Measurements from ENCODE around the gene PIGU. TPM values are rescaled to one million over a fixed set of nuclear protein-coding genes. Genes with fewer than 3 reads are reported as not detected.

PIGU gene
- total and polyA plus RNA-seq, 8 donors, result 17.0 to 38.6 (median 30.3) TPM

- no peak for TF ChIP-seq CTCF (IDR thresholded peaks at IDR 0.05)
- no peaks in the 10 kb centered on the region for H3K36me3 ChIP-seq
- H3K27ac ChIP-seq, result peak overlapping the region; percentile 100
- peak in 2 of 4 donors; percentile 42 to 52 for DNase-seq
- ATAC-seq, result peak; percentile 17
- intact Hi-C loops (cut with DNase I), result loop anchor here in 1 of 2 donors (10.0 kb wide), 1 partner anchor 169 kb away; no protein-coding TSS in a partner anchor
- peak overlapping the region; percentile 72 to 76 for H3K4me3 ChIP-seq
- peaks cover 6 to 35% of the 10 kb centered on the region in 2 donors for H3K4me1 ChIP-seq
- H3K27me3 ChIP-seq, result no peaks in the 10 kb centered on the region
- H3K9me3 ChIP-seq, result no peaks in the 10 kb centered on the region
These were observed 26.7 kb upstream of the PIGU start for GRCh38 chr20:34703424-34704176.

DNA sequence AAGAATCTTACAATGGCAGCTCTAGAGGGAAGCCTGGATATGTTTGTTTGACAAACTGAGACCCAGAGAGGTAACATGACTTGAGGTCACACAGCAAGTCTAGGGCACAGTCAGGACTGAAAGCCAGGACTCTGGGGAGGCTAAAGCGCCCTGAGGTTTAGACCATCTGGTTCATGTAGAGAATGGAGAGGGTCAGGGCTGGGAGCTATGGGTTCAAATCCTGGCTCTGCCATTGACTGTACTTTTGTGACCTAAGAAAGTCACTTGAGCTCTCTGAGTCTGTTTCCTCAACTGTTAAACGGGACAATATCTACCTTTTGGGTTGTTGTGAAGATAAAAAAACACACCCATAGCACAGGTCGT is 26.1 kb upstream of the PIGU start:
- Histone ChIP-seq H3K27me3 (no peaks in the 10 kb centered on the region), H3K9me3 (no peaks in the 10 kb centered on the region), H3K4me3 (peak overlapping the region in 1 of 2 donors; percentile 72), H3K36me3 (no peaks in the 10 kb centered on the region), H3K4me1 (peaks cover 4 to 31% of the 10 kb centered on the region in 2 donors), H3K27ac (peak overlapping the region in 1 of 2 donors; percentile 100)
- intact Hi-C loops (cut with DNase I), result loop anchor here in 1 of 2 donors (10.0 kb wide), 1 partner anchor 168 kb away; no protein-coding TSS in a partner anchor
- ATAC-seq (no peak), DNase-seq (no peak)
- TF ChIP-seq CTCF (IDR thresholded peaks at IDR 0.05), result no peak

DNA sequence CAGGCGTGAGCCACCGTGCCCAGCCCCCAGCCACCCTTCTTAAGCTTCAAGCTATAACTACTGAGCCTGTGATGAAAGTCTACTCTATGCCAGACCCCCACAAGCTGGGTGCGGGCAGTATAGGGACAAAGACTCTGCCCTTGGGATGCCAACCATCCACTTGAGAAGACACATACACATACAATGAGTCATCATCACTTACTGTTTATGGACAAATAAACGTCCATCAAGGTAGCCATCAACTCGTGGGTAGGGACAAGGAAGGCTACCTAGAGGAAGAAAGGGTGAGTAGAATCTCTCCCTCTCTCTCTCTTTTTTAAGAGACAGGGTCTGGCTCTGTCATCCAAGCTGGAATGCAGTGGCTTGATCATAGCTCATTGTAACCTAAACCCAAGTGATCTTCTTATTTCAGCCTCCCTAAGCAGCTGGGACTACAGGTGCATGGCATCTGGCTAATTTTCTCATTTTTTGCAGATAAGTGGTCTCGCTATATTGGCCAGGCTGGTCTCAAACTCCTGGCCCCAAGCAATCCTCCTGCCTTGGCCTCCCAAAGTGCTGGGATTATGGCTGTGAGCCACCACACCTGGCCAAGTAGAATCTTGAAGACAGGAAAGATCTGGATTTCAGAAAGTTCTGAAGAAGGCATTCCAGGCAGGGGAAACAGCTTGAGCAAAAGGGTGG is 24.7 kb upstream of the PIGU start:
- Histone ChIP-seq H3K27ac (no peak overlapping the region), H3K36me3 (no peaks in the 10 kb centered on the region), H3K4me1 (peaks cover 4 to 25% of the 10 kb centered on the region in 2 donors), H3K27me3 (no peaks in the 10 kb centered on the region), H3K4me3 (no peak overlapping the region), H3K9me3 (no peaks in the 10 kb centered on the region)
- intact Hi-C loops (cut with DNase I), result loop anchor here in 1 of 2 donors (10.0 kb wide), 1 partner anchor 167 kb away; no protein-coding TSS in a partner anchor
- no peak for TF ChIP-seq CTCF (IDR thresholded peaks at IDR 0.05)
- ATAC-seq (no peak), DNase-seq (no peak)

- ATAC-seq, result no peak
These were observed 16.5 kb upstream of the PIGU start for GRCh38 chr20:34693414-34693813.

More at GRCh38 chr20:34693414-34693813, 16.5 kb upstream of the PIGU start:
- DNase-seq, result no peak
- no peak for TF ChIP-seq CTCF (IDR thresholded peaks at IDR 0.05)
- intact Hi-C loops (cut with DNase I), result no loop called here
- H3K27ac ChIP-seq, result no peak overlapping the region
- no peaks in the 10 kb centered on the region for H3K27me3 ChIP-seq
- peaks cover 0 to 8% of the 10 kb centered on the region in 2 donors for H3K4me1 ChIP-seq
- H3K9me3 ChIP-seq, result no peaks in the 10 kb centered on the region
- H3K36me3 ChIP-seq, result no peaks in the 10 kb centered on the region
- no peak overlapping the region for H3K4me3 ChIP-seq
